Prostate gland (tissue), 2 donors: ENCODE results near the gene ISG15. TPM values are rescaled to one million over a fixed set of nuclear protein-coding genes. Genes with fewer than 3 reads are reported as not detected.
A peak's percentile ranks its signal among the peaks of the same experiment; 100 is the strongest.

ENCODE experiments used
- DNase-seq: peaks from one replicate; pipeline ENCODE4 v3.0.0-alpha.2; 2019; ENCODE audit warnings: low spot score
- H3K27ac ChIP-seq, 2 donors: fragments of 200-600 bp; sonication (generic); 2 replicates each; pipeline ENCODE4 v1.5.1; 2017 to 2019
- H3K27me3 ChIP-seq: fragments of 200-600 bp; sonication (generic); replicated peaks from 2 replicates; pipeline ENCODE4 v1.5.1; 2019; ENCODE audit not compliant: insufficient read depth
- H3K36me3 ChIP-seq, 2 donors: fragments of 200-600 bp; sonication (generic); 1 replicate in 1 of 2; 2 replicates in 1 of 2; pipeline versions ENCODE4 v1.5.1 to v1.8.1; 2017 to 2019
- H3K4me1 ChIP-seq: fragments of 200-600 bp; sonication (generic); replicated peaks from 2 replicates; pipeline ENCODE4 v1.5.1; 2019
- H3K4me3 ChIP-seq, 2 donors: fragments of 200-600 bp; sonication (generic); 2 replicates each; pipeline ENCODE4 v1.5.1; 2017 to 2019
- H3K9me3 ChIP-seq: fragments of 200-600 bp; sonication (generic); 2 replicates; pipeline ENCODE4 v1.5.1; 2017
- POLR2A ChIP-seq: fragments of 450-650 bp; IDR thresholded peaks from one replicate; pipeline ENCODE4 v1.6.1; 2016; ENCODE audit warnings: antibody characterized with exemption, mild to moderate bottlenecking
- POLR2AphosphoS5 ChIP-seq: sonication (generic); formaldehyde crosslinking; IDR thresholded peaks from one replicate; pipeline ENCODE4 v1.6.1; 2017; ENCODE audit warnings: antibody characterized with exemption
- WGBS: methylation state at CpG from one replicate; pipeline ENCODE4 v1.1.5; 2018; 5-methylcytosine and 5-hydroxymethylcytosine counted together
- intact Hi-C: fragments of 100-400 bp; cut with DNase I; formaldehyde crosslinking; loops from one replicate; pipeline ENCODE4 v1.14.2; 2022
- total RNA-seq, 2 donors: library from RNA; depleted of rRNA; stranded (reverse); fragments of >200 nt; gene quantifications; one replicate each; pipeline ENCODE4 v1.1.0, GENCODE V29; 2016
- TF ChIP-seq, protein P1 (sequence below), 4 experiments: fragments of 200-600 bp in 2 of 4; fragments of 450-650 bp in 2 of 4; sonication (generic) in 2 of 4; IDR thresholded peaks; 1 replicate in 3 of 4; 2 replicates in 1 of 4; pipeline ENCODE4 v1.5.1; 2016 to 2019; ENCODE audit warnings: antibody characterized with exemption in 4 of 4, mild to moderate bottlenecking in 2 of 4, moderate library complexity in 2 of 4

Gene ISG15
- total RNA-seq, 2 donors from 2014 or later = 22.3 to 27.2 TPM

DNA sequence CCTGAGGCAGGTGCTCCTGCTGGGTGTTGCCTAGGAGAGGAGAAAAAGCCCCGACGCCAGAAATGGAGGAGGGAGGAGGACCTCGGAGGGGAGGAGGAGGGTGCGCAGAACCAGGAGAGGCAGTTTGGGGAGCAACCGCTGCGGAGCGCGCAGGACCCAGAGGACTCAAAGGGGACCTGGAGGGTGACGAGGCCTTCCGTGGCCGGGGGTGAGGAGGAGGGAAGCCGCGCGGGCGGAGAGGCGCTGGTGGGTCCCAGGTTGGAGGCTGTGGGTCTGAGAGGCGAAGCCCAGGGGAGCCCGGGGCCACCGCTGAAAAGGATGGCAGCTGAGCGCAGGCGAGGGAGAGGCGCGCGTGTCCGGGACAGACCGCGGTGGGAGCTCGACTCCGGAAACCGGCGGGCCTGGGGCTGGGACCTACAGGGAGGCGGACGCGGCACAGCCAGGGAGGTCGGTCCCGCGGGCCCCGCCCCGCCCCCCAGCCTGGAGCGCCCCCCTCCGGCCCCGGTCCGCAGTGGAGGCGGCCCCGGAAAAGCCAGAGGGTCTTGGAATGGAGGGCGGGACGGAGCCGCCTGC, 45.7 kb downstream of the ISG15 start:
- peaks cover 4% of the 10 kb centered on the region for H3K4me1 ChIP-seq
- H3K36me3 ChIP-seq = no peaks in the 10 kb centered on the region
- TF ChIP-seq, protein P1, sequence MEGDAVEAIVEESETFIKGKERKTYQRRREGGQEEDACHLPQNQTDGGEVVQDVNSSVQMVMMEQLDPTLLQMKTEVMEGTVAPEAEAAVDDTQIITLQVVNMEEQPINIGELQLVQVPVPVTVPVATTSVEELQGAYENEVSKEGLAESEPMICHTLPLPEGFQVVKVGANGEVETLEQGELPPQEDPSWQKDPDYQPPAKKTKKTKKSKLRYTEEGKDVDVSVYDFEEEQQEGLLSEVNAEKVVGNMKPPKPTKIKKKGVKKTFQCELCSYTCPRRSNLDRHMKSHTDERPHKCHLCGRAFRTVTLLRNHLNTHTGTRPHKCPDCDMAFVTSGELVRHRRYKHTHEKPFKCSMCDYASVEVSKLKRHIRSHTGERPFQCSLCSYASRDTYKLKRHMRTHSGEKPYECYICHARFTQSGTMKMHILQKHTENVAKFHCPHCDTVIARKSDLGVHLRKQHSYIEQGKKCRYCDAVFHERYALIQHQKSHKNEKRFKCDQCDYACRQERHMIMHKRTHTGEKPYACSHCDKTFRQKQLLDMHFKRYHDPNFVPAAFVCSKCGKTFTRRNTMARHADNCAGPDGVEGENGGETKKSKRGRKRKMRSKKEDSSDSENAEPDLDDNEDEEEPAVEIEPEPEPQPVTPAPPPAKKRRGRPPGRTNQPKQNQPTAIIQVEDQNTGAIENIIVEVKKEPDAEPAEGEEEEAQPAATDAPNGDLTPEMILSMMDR (IDR thresholded peaks at IDR 0.05) = peak in 1 of 4 experiments; percentile 15
- no peak for TF ChIP-seq POLR2A
- no peak overlapping the region for H3K27ac ChIP-seq
- H3K4me3 ChIP-seq = peak overlapping the region; percentile 39 to 42
- intact Hi-C loops = no loop called here
- no peaks in the 10 kb centered on the region for H3K9me3 ChIP-seq
- peaks cover 9% of the 10 kb centered on the region for H3K27me3 ChIP-seq
- under 1% methylated on average over 45 of the region's 48 CpGs for WGBS
- DNase-seq = no peak

DNA sequence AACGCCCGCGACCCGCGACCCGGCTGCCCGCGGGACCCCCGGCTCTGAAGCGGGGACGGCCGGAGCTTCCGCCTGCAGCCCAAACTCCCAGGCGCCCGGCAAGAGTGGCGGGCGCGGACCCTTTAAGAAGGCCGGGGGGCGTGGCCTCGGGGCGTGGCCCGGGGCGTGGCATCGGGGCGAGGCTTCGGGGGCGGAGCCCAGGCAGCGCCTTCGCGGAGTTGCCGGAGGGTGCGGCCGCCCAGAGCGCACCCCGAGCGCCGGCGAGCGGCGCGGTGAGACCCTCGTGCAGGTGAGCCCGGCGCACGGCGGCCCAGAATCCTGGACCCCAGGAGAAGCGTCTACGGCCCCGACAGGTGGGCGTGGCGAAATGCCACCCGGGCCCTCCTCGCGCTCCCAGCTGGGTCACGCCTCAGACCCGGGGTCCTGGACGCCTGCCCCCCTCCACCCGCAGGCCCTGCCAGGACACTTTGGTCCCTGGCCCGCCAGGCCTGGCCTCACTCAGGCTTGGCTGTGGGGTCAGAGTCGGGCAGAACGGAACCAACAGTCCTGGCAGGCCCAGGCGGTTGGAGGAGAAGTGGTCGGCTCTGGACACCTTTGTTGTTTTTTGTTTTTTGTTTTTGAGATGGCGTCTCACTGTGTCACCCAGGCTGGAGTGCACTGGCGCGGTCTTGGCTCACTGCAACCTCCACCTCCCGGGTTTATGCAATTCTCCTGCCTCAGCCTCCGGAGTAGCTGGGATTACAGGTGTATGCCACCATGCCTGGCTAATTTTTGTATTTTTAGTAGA, 46.4 kb downstream of the ISG15 start:
- peaks cover 9% of the 10 kb centered on the region for H3K27me3 ChIP-seq
- intact Hi-C loops = no loop called here

DNA sequence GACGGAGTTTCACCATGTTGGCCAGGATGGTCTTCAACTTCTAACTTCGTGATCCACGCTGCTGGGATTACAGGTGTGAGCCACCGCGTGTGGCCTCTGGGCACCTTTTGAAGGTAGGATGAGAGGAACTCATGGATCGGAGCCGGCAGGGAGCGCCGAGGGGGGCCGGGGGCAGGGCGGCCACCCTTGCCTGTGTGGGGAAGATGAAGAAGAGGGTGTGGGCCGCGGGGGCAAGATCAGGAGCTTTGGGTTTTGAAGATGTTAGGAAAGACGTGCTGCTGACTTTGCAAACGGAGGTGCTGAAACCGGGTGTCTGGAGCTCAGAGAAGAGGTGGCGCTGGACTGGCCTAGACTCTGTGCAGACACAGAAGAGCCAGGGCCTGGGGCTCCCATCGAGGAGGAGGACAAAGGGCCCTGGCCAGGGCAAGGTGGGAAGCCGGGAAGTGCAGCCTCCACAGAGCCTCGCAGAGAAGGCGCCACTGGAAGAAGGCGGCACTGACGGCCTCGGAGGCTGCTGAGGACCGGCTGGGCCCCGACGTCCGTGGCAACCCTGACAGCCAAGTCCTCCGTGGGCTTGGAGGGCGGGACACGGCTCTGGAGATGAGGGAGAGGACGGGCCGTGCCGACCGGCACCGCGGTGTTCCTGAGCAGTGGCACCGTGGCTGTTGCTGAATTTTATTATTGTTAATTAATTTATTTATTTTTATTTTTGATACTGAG, 47.1 kb downstream of the ISG15 start:
- WGBS = 50% methylated on average over 38 of the region's 38 CpGs

More for the DNA sequence above, 46.4 kb downstream of the ISG15 start:
- Histone ChIP-seq H3K9me3 (no peaks in the 10 kb centered on the region), H3K4me1 (peaks cover 4% of the 10 kb centered on the region), H3K4me3 (peak overlapping the region; percentile 39 to 42), H3K36me3 (no peaks in the 10 kb centered on the region), H3K27ac (no peak overlapping the region)
- peak; percentile 33 for TF ChIP-seq POLR2A
- TF ChIP-seq POLR2AphosphoS5 = no peak
- TF ChIP-seq, protein P1 (IDR thresholded peaks at IDR 0.05) = peak in 2 of 4 experiments; percentile 2 to 11
- peak; percentile 85 for DNase-seq
- 3% methylated on average over 57 of the region's 69 CpGs for WGBS

DNA sequence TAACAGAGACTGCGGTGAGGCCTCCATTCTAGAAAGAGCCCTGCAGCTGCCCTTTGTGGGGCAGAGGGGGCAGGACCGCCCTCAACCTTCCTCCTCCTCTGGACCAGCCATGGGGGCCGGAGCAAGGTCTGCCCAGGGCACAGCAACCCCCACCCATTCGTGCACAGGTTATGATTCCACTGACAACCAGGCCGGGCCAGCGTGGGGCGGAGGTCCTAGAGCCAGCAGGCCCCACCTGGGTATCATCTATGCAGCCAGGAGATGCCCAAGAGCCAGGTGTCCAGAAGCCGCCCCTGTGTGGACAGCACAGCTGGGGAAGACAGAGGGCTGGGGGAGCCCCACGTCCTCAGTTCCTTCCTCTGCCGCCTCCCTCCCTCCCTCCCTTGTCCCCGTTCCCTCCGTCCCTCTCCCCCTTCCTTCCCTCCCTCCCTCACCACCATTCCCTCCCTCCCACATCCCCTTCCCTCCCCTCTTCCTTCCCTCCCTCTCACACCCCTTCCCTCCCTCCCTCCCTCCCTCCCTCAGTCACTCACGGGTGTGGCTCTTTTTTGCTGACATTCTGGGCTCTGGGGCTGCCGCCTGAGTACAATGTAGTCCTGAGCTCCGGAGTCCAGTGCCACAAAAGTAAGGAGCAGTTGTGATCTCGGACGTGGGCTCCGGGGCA, 48.5 kb downstream of the ISG15 start:
- 51% methylated on average over 16 of the region's 18 CpGs for WGBS
- Histone ChIP-seq H3K27me3 (peaks cover 9% of the 10 kb centered on the region), H3K36me3 (no peaks in the 10 kb centered on the region), H3K4me1 (peaks cover 4% of the 10 kb centered on the region), H3K9me3 (no peaks in the 10 kb centered on the region), H3K4me3 (no peak overlapping the region), H3K27ac (no peak overlapping the region)
- DNase-seq = no peak
- intact Hi-C loops = no loop called here
- TF ChIP-seq POLR2A = no peak
- TF ChIP-seq, protein P1 (IDR thresholded peaks at IDR 0.05) = no peak
- no peak for TF ChIP-seq POLR2AphosphoS5

More for the DNA sequence above, 47.1 kb downstream of the ISG15 start:
- DNase-seq = no peak
- no peak overlapping the region for H3K27ac ChIP-seq
- no peak overlapping the region for H3K4me3 ChIP-seq
- peaks cover 9% of the 10 kb centered on the region for H3K27me3 ChIP-seq
- H3K4me1 ChIP-seq = peaks cover 4% of the 10 kb centered on the region
- H3K9me3 ChIP-seq = no peaks in the 10 kb centered on the region
- no peak for TF ChIP-seq POLR2A
- TF ChIP-seq, protein P1 (IDR thresholded peaks at IDR 0.05) = no peak
- no peak for TF ChIP-seq POLR2AphosphoS5
- no peaks in the 10 kb centered on the region for H3K36me3 ChIP-seq
- intact Hi-C loops = no loop called here
